ENCODE results near the gene IGSF9B. TPM values are rescaled to one million over a fixed set of nuclear protein-coding genes. Genes with fewer than 3 reads are reported as not detected.

The IGSF9B gene
- total and polyA plus RNA-seq, 10 of the 15 experiments (the other 5 are each of a cell fraction or from before 2014, with no cell fraction given) = 0.03 to 3.7 (median 0.20) TPM; not detected in 2

GRCh38 chr11:133925756-133926155 lies 31.0 kb downstream of the IGSF9B start:
- ChIA-PET RAD21 (ENCODE audit: unreplicated experiment) (no interaction called here), CTCF (interaction anchor here (1.6 kb wide), 1 partner anchor 125 kb away, joined by 4 read pairs; no protein-coding TSS in a partner anchor), POLR2A (no interaction called here), SMC1A (ENCODE audit: uncharacterized antibody, unreplicated experiment) (interaction anchor here (0.8 kb wide), 1 partner anchor 215 kb away, joined by 3 read pairs; no protein-coding TSS in a partner anchor)
- ATAC-seq (no peak), DNase-seq (ENCODE audit: low read depth, low spot score) (no peak), FAIRE-seq (no peak)
- H3K27me3 ChIP-seq (replicated peaks in 1 of 2; ENCODE audit: control insufficient read depth in 2 of 2, insufficient read depth in 2 of 2, low read length in 1 of 2) = no peaks in the 10 kb centered on the region
- H3K4me1 ChIP-seq (ENCODE audit: control insufficient read depth, insufficient read depth, low read length) = peaks cover 12% of the 10 kb centered on the region
- no peak overlapping the region for H3K4me3 ChIP-seq
- intact Hi-C loops (cut with micrococcal nuclease; ENCODE audit: unreplicated experiment) (loop anchor here (5.0 kb wide), 2 partner anchors 107 to 122 kb away; no protein-coding TSS in a partner anchor), in situ Hi-C loops (cut with MboI) (loop anchor here (5.0 kb wide), 1 partner anchor 217 kb away; no protein-coding TSS in a partner anchor)
- no peaks in the 10 kb centered on the region; a peak in 2 of 4 replicates for H3K36me3 ChIP-seq (ENCODE audit: control insufficient read depth in 2 of 2, insufficient read depth in 2 of 2, low read length in 1 of 2)
- H3K79me2 ChIP-seq (ENCODE audit: control insufficient read depth, insufficient read depth, low read length) = no peaks in the 10 kb centered on the region
- WGBS (ENCODE audit: insufficient coverage, insufficient replicate concordance, low lambda C conversion rate, missing lambda C conversion rate) = 70% methylated on average over 19 of the region's 20 CpGs
- no peak overlapping the region for H3K4me2 ChIP-seq (ENCODE audit: control insufficient read depth, insufficient read depth)
- no peak overlapping the region for H3K9ac ChIP-seq (ENCODE audit: control insufficient read depth, insufficient read depth, low read length)
- H3K27ac ChIP-seq (ENCODE audit: control insufficient read depth, insufficient read depth) = no peak overlapping the region
- TF ChIP-seq SREBF2 (IDR thresholded peaks at IDR 0.05; ENCODE audit: low read length) (no peak), FOXM1 (IDR thresholded peaks at IDR 0.05; ENCODE audit: low read depth, low read length) (no peak), JUND (IDR thresholded peaks at IDR 0.05; ENCODE audit: low read depth, low read length) (no peak), RELA (IDR thresholded peaks at IDR 0.05; ENCODE audit: borderline replicate concordance, partially characterized antibody) (no peak), CEBPZ (IDR thresholded peaks at IDR 0.05; ENCODE audit: low read depth, low read length) (no peak), FOXK2 (IDR thresholded peaks at IDR 0.05) (no peak), KLF5 (IDR thresholded peaks at IDR 0.05; ENCODE audit: partially characterized antibody) (no peak)
- no peak overlapping the region for H2AFZ ChIP-seq (ENCODE audit: control insufficient read depth, low read depth, low read length)
- H3K9me3 ChIP-seq (replicated peaks; ENCODE audit: control insufficient read depth, insufficient read depth, low read length) = no peaks in the 10 kb centered on the region
- no TSS peak for BruUV-seq (replicated peaks)
- no peaks in the 10 kb centered on the region for H4K20me1 ChIP-seq (ENCODE audit: control insufficient read depth, insufficient read depth)
